WTC11 (cell line): ENCODE measurements around the gene DHX29.

Source experiments
- AFF4 ChIP-seq: sonication (generic); formaldehyde crosslinking; IDR thresholded peaks from 2 replicates; pipeline ENCODE4 v1.8.1; 2023; ENCODE audit warnings: mild to moderate bottlenecking, missing genetic modification reagents, borderline replicate concordance
- ATF2 ChIP-seq: sonication (generic); formaldehyde crosslinking; IDR thresholded peaks from 2 replicates; pipeline ENCODE4 v1.8.1; 2022; ENCODE audit warnings: low read depth, missing genetic modification reagents, borderline replicate concordance
- ATF3 ChIP-seq: sonication (generic); formaldehyde crosslinking; conservative IDR thresholded peaks from 2 replicates; pipeline ENCODE4 v1.8.1; 2022; ENCODE audit warnings: mild to moderate bottlenecking, missing genetic modification reagents
- CBFB ChIP-seq: sonication (generic); formaldehyde crosslinking; IDR thresholded peaks from 2 replicates; pipeline ENCODE4 v1.8.1; 2022; ENCODE audit warnings: mild to moderate bottlenecking, low read depth, missing genetic modification reagents
- CTCF ChIP-seq: fragments of 200-600 bp; IDR thresholded peaks from 2 replicates; pipeline ENCODE4 v1.8.0; 2022; ENCODE audit warnings: antibody characterized with exemption
- ESRRA ChIP-seq: sonication (generic); formaldehyde crosslinking; IDR thresholded peaks from 2 replicates; pipeline ENCODE4 v1.8.1; 2022; ENCODE audit warnings: mild to moderate bottlenecking, missing genetic modification reagents, borderline replicate concordance
- FOXJ3 ChIP-seq: sonication (generic); formaldehyde crosslinking; IDR thresholded peaks from 2 replicates; pipeline ENCODE4 v1.9.0; 2021; ENCODE audit warnings: missing genetic modification reagents, mild to moderate bottlenecking, borderline replicate concordance
- IRF2 ChIP-seq: sonication (generic); formaldehyde crosslinking; IDR thresholded peaks from 2 replicates; pipeline ENCODE4 v1.8.0; 2022; ENCODE audit warnings: low read depth, missing genetic modification reagents, borderline replicate concordance
- MAX ChIP-seq: sonication (generic); formaldehyde crosslinking; IDR thresholded peaks from 2 replicates; pipeline ENCODE4 v1.8.0; 2022; ENCODE audit warnings: mild to moderate bottlenecking, missing genetic modification reagents
- NFYB ChIP-seq: sonication (generic); formaldehyde crosslinking; conservative IDR thresholded peaks from 2 replicates; pipeline ENCODE4 v1.8.0; 2022; ENCODE audit warnings: low read depth, missing genetic modification reagents
- SP1 ChIP-seq: sonication (generic); formaldehyde crosslinking; conservative IDR thresholded peaks from 2 replicates; pipeline ENCODE4 v1.8.1; 2022; ENCODE audit warnings: missing genetic modification reagents
- STAT6 ChIP-seq: sonication (generic); formaldehyde crosslinking; conservative IDR thresholded peaks from 2 replicates; pipeline ENCODE4 v1.8.1; 2023; ENCODE audit warnings: mild to moderate bottlenecking, low read depth, missing genetic modification reagents, moderate library complexity
- ZNF138 ChIP-seq: sonication (generic); formaldehyde crosslinking; conservative IDR thresholded peaks from 2 replicates; pipeline ENCODE4 v1.8.1; 2022; ENCODE audit warnings: mild to moderate bottlenecking, moderate library complexity, missing genetic modification reagents
- ZSCAN18 ChIP-seq: fragments of 250-450 bp; sonication (Bioruptor Pico); IDR thresholded peaks from 2 replicates; pipeline ENCODE4 v2.1.2; 2022; ENCODE audit warnings: mild to moderate bottlenecking, moderate library complexity

GRCh38 chr5:55227664-55228430 lies 79.6 kb downstream of the DHX29 start:
- no peak for TF ChIP-seq SP1
- TF ChIP-seq CTCF, result no peak
- TF ChIP-seq CBFB, result no peak
- no peak for TF ChIP-seq STAT6 (CRISPR knock-in tag)
- TF ChIP-seq ZNF138, result no peak
- no peak for TF ChIP-seq IRF2
- TF ChIP-seq NFYB, result no peak
- TF ChIP-seq ATF2 (CRISPR knock-in tag), result no peak
- TF ChIP-seq FOXJ3 (CRISPR knock-in tag), result no peak
- TF ChIP-seq MAX, result no peak
- no peak for TF ChIP-seq AFF4 (CRISPR knock-in tag)
- no peak for TF ChIP-seq ZSCAN18 (CRISPR knock-in tag)
- no peak for TF ChIP-seq ESRRA (CRISPR knock-in tag)
- no peak for TF ChIP-seq ATF3
